Astrocyte of the cerebellum (primary cell): ENCODE measurements around the gene SBF1.
A peak's percentile ranks its signal among the peaks of the same experiment; 100 is the strongest.

Experiments
- DNase-seq: peaks from one replicate; pipeline ENCODE4 v3.0.0-alpha.2; 2011; ENCODE audit warnings: low read depth
- H3K4me3 ChIP-seq: 2 replicates; pipeline ENCODE4 v1.5.1; 2011; ENCODE audit warnings: mild to moderate bottlenecking, low read depth, low read length, moderate library complexity
- in situ Hi-C: cut with HindIII; loops from 2 replicates; pipeline ENCODE4 v1.10.0; 2017; ENCODE audit warnings: low sequenced_read_pairs
- TF ChIP-seq, protein P1 (sequence below): IDR thresholded peaks from 2 replicates; pipeline ENCODE4 v1.5.1; 2012; ENCODE audit warnings: low read length, low read depth, moderate library complexity, mild to moderate bottlenecking; ENCODE audit errors: missing control alignments

SBF1 gene

DNA sequence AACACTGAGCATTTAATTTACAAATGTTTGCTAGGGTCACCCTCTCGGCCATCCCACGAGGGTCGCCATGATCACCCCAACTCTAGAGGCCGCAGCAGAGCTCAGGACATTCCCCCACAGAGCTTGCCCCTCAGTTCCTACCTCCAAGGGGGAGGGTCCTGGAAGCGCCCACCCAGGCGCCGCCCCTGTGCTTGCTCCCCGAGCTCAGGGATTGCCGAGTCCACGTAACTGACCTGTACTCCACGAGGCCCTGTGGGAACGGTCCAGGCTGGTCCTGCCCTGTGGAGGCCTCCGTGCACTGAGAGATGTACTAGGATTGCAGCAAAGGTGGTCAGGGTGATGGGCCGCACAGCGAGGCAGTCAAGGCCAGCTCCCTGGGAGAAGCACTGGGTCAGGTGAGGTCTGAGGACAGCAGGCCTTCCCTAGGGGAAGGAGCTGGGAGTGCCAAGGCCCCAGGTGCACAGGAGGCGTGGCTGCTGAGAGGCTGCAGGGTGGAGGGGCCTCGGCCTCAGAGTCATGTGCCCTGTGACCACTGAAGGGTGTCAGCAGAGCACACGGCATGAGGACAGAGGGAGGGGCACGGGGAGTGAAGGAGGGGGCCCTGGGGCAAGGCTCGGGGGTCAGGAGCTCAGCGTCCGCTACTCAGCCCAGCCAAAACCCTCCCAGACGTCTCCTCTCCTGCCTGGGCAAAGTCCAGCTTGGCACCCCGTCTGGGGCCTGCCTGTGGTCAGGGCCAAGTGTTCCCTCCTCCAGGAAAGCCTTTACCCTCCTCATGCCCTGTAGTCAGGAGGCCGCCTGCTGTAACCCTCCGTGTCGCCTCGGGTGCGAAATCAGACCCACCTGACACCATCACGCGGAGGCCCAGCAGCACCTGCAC, 9.4 kb upstream of the SBF1 start:
- TF ChIP-seq, protein P1, sequence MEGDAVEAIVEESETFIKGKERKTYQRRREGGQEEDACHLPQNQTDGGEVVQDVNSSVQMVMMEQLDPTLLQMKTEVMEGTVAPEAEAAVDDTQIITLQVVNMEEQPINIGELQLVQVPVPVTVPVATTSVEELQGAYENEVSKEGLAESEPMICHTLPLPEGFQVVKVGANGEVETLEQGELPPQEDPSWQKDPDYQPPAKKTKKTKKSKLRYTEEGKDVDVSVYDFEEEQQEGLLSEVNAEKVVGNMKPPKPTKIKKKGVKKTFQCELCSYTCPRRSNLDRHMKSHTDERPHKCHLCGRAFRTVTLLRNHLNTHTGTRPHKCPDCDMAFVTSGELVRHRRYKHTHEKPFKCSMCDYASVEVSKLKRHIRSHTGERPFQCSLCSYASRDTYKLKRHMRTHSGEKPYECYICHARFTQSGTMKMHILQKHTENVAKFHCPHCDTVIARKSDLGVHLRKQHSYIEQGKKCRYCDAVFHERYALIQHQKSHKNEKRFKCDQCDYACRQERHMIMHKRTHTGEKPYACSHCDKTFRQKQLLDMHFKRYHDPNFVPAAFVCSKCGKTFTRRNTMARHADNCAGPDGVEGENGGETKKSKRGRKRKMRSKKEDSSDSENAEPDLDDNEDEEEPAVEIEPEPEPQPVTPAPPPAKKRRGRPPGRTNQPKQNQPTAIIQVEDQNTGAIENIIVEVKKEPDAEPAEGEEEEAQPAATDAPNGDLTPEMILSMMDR, result no peak
- in situ Hi-C loops, result loop anchor here (10.0 kb wide), 1 partner anchor 129 kb away; no protein-coding TSS in a partner anchor
- H3K4me3 ChIP-seq, result no peak overlapping the region
- no peak for DNase-seq

DNA sequence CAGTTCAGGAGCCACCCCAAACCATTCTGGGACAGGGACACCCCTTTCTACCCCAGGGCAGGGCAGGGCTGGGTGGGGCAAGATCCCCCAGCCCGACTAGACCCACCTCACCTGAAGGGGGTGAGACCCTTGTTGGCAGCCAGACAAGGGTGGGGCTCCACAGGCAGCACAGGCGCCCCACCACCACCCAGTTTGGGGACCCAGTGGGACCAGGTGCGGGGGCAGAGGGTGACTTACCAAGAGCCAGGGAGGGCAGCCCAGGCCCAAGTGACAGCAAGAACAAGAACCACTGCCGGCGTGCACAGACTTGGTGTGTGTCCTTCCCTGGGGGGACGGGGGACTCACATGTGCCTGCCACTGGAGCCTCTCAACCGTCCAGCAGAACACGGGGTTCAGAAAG, 8.7 kb upstream of the SBF1 start:
- TF ChIP-seq, protein P1, result no peak
- no peak for DNase-seq
- no peak overlapping the region for H3K4me3 ChIP-seq
- in situ Hi-C loops, result loop anchor here (10.0 kb wide), 1 partner anchor 129 kb away; no protein-coding TSS in a partner anchor

DNA sequence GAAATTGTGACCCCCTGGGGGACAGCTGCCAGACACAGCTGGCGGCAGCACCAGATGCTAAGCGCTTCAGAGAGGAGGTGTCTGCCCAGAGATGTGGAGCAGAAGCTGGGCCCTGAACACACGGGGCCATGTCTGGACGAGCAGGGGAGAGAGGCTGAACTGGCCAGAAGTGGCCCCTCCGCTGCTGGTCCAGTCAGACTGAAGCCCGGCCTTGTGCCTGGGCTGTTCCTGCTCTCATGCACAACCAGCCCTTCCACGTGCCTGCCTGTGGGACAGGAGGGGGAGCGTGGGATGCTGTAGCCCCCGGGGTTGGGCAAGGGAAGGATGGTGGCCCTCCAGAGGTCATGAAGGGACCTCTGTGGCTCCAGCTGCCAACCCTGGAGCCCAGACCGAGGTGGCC, 8.3 kb upstream of the SBF1 start:
- in situ Hi-C loops, result loop anchor here (10.0 kb wide), 1 partner anchor 128 kb away; no protein-coding TSS in a partner anchor
- TF ChIP-seq, protein P1, result no peak
- H3K4me3 ChIP-seq, result no peak overlapping the region
- no peak for DNase-seq

DNA sequence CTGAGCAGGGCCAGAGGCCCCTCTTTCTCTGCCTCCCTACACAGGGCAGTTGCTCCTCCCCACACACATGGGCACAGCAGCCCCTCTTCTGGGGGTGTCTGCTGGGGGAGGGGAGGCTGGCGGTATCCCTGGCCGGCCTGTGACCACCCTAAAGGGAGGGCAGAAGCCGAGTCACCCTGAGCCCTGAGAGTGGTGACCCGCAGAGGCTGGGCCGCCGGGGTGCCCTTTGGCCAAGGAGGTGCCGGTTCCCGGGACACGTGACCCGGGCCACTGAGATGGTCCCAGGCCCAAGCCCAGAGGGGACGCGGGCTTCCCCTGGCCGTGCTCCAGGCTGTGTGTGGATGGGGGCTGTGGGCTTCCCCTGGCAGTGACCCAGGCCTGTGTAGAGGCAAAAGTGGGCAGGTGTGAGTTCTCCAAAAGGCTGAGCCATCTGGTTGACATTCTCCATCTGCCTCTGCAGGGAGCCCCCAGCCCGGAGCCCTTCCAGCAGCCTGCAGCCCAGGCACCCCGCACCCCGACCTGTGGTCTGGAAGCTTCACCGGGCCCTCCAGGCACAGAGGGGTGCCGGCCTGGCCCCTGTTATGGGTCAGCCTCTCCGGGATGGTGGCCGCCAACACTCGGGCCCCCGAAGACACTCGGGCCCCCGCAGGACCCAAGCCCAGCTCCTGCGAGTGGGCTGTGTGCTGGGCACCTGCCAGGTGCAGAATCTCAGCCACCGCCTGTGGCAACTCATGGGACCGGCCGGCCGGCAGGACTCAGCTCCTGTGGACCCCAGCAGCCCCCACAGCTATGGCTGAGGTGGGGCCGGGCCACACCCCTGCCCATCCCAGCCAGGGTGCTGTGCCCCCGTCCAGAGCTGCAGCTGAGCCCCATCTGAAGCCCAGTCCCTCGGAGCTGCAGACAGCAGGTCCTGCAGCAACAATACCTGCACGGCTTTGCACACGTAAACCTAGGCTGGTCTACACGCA, 7.6 kb upstream of the SBF1 start:
- in situ Hi-C loops, result loop anchor here (10.0 kb wide), 1 partner anchor 128 kb away; no protein-coding TSS in a partner anchor
- TF ChIP-seq, protein P1, result no peak
- peak overlapping the region; percentile 34 for H3K4me3 ChIP-seq
- DNase-seq, result no peak

DNA sequence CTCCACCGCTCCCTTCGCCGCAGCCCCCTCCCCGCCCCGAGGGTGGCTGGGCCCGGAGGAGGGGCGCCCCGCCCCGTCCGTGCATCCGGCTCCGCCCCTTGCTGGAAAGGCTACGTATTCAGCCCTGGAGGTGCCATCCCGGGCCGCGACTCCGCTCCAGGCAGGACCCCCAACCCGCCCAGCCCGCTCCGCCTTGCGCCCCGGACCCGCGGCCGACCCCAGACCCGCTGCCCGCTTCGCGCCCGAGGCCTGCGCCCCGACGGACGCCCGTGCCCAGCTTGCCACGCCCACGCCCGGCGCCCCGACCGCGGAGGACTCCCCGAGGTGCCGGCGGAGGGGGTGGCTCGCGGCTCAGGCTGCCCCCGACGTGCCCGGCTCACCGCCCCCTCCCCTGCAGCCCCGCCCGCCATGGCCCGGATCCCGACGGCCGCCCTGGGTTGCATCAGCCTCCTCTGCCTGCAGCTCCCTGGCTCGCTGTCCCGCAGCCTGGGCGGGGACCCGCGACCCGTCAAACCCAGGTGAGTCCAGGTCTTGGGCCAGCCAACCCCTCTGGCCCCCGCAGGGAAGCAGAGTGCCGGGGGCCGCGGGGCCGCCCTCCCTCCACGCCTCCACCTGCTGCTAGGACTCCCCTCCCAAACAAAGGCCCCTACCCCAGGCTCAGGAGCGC, 6.7 kb upstream of the SBF1 start, which contains the start of gene ADM2:
Gene ADM2 (plus strand): TSS at position 104 of the 667 bp plus-strand sequence. CDS start 305 bp downstream, at position 409.
- DNase-seq, result no peak
- in situ Hi-C loops, result loop anchor here (10.0 kb wide), 1 partner anchor 127 kb away; no protein-coding TSS in a partner anchor
- H3K4me3 ChIP-seq, result peak within 1 kb of the TSS; percentile 34
- TF ChIP-seq, protein P1, result no peak
